Endothelial cell of umbilical vein (primary cell): ENCODE data around the gene PTTG1IP2. TPM values are rescaled to one million over a fixed set of nuclear protein-coding genes. Genes with fewer than 3 reads are reported as not detected.

Experiments used
- BruUV-seq: library from RNA; stranded (reverse); fragments of 400-500 nt; replicated peaks from 2 replicates; lab custom pipeline; 2021; lab: Mats Ljungman, UMichigan
- CTCF ChIA-PET: fragments of 300-600, 350-600 bp; sonication (Branson Sonifier 250); formaldehyde crosslinking; loops from one replicate; lab custom pipeline; 2021; ENCODE audit warnings: antibody characterized with exemption, inconsistent platforms; lab: Charles Lee
- POLR2A ChIA-PET: fragments of 300-600, 350-600 bp; sonication (Branson Sonifier 250); formaldehyde crosslinking; loops from one replicate; lab custom pipeline; 2021; ENCODE audit warnings: antibody characterized with exemption, inconsistent platforms; lab: Charles Lee
- DNase-seq: peaks from one replicate; pipeline ENCODE4 v3.0.0-alpha.2; 2011; ENCODE audit warnings: low read depth, low spot score
- FAIRE-seq: peaks from 2 replicates; lab custom pipeline; 2011; peaks lifted over from hg19 to GRCh38; lab: Jason Lieb, UNC
- H2AFZ ChIP-seq: 2 replicates; pipeline ENCODE4 v1.6.0; 2012; ENCODE audit warnings: low read depth, low read length, control low read depth, inconsistent platforms
- H3K27ac ChIP-seq: 2 replicates; pipeline ENCODE4 v1.5.1; 2011; ENCODE audit warnings: low read depth, mild to moderate bottlenecking, control low read depth, low read length, moderate library complexity; ENCODE audit not compliant: insufficient read depth
- H3K27me3 ChIP-seq, 2 experiments: 2 replicates each; pipeline versions ENCODE4 v1.6.0 to v1.6.1; 2011; ENCODE audit warnings: low read length in 2 of 2, mixed read lengths in 1 of 2; ENCODE audit not compliant: control insufficient read depth in 2 of 2, insufficient read depth in 2 of 2
- H3K36me3 ChIP-seq, 2 experiments: 2 replicates in 1 of 2; 3 replicates in 1 of 2; pipeline ENCODE4 v1.5.1; 2011; ENCODE audit warnings: low read length in 2 of 2, mild to moderate bottlenecking in 1 of 2, moderate library complexity in 1 of 2; ENCODE audit not compliant: control insufficient read depth in 2 of 2, insufficient read depth in 2 of 2; ENCODE audit errors: extremely low read depth in 1 of 2
- H3K4me1 ChIP-seq: 3 replicates; pipeline ENCODE4 v1.5.1; 2011; ENCODE audit warnings: mild to moderate bottlenecking, low read length; ENCODE audit not compliant: control insufficient read depth, insufficient read depth; ENCODE audit errors: extremely low read depth
- H3K4me2 ChIP-seq: 2 replicates; pipeline ENCODE4 v1.6.1; 2011; ENCODE audit warnings: low read length, control low read depth, mixed read lengths; ENCODE audit not compliant: insufficient read depth
- H3K4me3 ChIP-seq, 3 experiments: fragments of 200-600 bp in 1 of 3; sonication (generic), shearing (Covaris generic) in 1 of 3; replicated peaks in 1 of 3; 2 replicates each; pipeline ENCODE4 v1.5.1; 2011 to 2016; ENCODE audit warnings: control low read depth in 3 of 3, low read length in 3 of 3, mild to moderate bottlenecking in 2 of 3, inconsistent platforms in 1 of 3, low read depth in 1 of 3, moderate library complexity in 1 of 3; ENCODE audit not compliant: insufficient read depth in 1 of 3
- H3K79me2 ChIP-seq: 2 replicates; pipeline ENCODE4 v1.6.0; 2012; ENCODE audit warnings: low read length, inconsistent platforms; ENCODE audit not compliant: control insufficient read depth, insufficient read depth
- H3K9ac ChIP-seq: replicated peaks from 2 replicates; pipeline ENCODE3; 2011; ENCODE audit warnings: low read length, control low read depth; ENCODE audit not compliant: insufficient read depth; ENCODE audit errors: extremely low read depth
- H3K9me1 ChIP-seq: replicated peaks from 3 replicates; pipeline ENCODE4 v1.6.0; 2011; ENCODE audit warnings: mild to moderate bottlenecking, low read length; ENCODE audit not compliant: control insufficient read depth, insufficient read depth; ENCODE audit errors: extremely low read depth
- H3K9me3 ChIP-seq: replicated peaks from 2 replicates; pipeline ENCODE4 v1.5.1; 2012; ENCODE audit warnings: low read length, inconsistent platforms; ENCODE audit not compliant: control insufficient read depth, insufficient read depth
- H4K20me1 ChIP-seq: replicated peaks from 2 replicates; pipeline ENCODE3; 2011; ENCODE audit warnings: mild to moderate bottlenecking, low read length; ENCODE audit not compliant: control insufficient read depth, insufficient read depth; ENCODE audit errors: extremely low read depth
- EZH2 ChIP-seq: IDR thresholded peaks from 2 replicates; pipeline ENCODE4 v1.6.1; 2012; ENCODE audit warnings: borderline replicate concordance, low read depth, mild to moderate bottlenecking, moderate library complexity, low read length, inconsistent platforms; ENCODE audit not compliant: severe bottlenecking
- FOS ChIP-seq: IDR thresholded peaks from 2 replicates; pipeline ENCODE4 v1.6.1; 2011; ENCODE audit warnings: mild to moderate bottlenecking, low read length, moderate library complexity, borderline replicate concordance; ENCODE audit not compliant: insufficient read depth
- GATA2 ChIP-seq: IDR thresholded peaks from 2 replicates; pipeline ENCODE4 v1.7.0; 2011; ENCODE audit warnings: low read depth, mild to moderate bottlenecking, moderate library complexity, mixed read lengths, low read length; ENCODE audit not compliant: insufficient read length, insufficient read depth
- JUN ChIP-seq: IDR thresholded peaks from 2 replicates; pipeline ENCODE4 v1.6.1; 2011; ENCODE audit warnings: borderline replicate concordance, low read depth; ENCODE audit not compliant: insufficient read length, insufficient read depth
- MYC ChIP-seq: IDR thresholded peaks from one replicate; pipeline ENCODE4 v1.6.1; 2011; ENCODE audit warnings: mild to moderate bottlenecking, low read depth, low read length
- POLR2A ChIP-seq: IDR thresholded peaks from 2 replicates; pipeline ENCODE4 v1.6.1; 2012; ENCODE audit warnings: low read depth, mild to moderate bottlenecking, control low read depth, low read length
- POLR2AphosphoS5 ChIP-seq: IDR thresholded peaks from 2 replicates; pipeline ENCODE4 v1.6.1; 2012; ENCODE audit warnings: low read depth, mild to moderate bottlenecking, control low read depth, low read length, moderate library complexity; ENCODE audit not compliant: insufficient read depth
- dilution Hi-C: fragments of 300-500 bp; cut with MboI; formaldehyde crosslinking; loops from one replicate; pipeline ENCODE4 v1.15.0; 2019; ENCODE audit warnings: low sequenced_read_pairs; ENCODE audit not compliant: extremely low pct_ligation_motif_present
- intact Hi-C: fragments of 100-400 bp; cut with micrococcal nuclease; formaldehyde crosslinking; loops from one replicate; pipeline ENCODE4 v1.10.0; 2022
- polyA plus RNA-seq, 4 experiments: library from polyadenylated mRNA; depleted of rRNA in 3 of 4; stranded (reverse) in 3 of 4; unstranded in 1 of 4; fragments of >200 nt; gene quantifications; 2 replicates each; pipeline versions ENCODE4 v1.2.1 to v1.2.3, GENCODE V29; 2011 to 2012; ENCODE audit warnings: missing spikeins in 1 of 4
- total RNA-seq: library from RNA; stranded (reverse); gene quantifications from 2 replicates; pipeline ENCODE4 v1.2.3, GENCODE V29; 2021
- TF ChIP-seq, protein P1 (sequence below), 2 donors: IDR thresholded peaks; 1 replicate in 1 of 2; 2 replicates in 1 of 2; pipeline ENCODE4 v1.5.1; 2011; ENCODE audit warnings: low read length in 2 of 2, mild to moderate bottlenecking in 2 of 2, moderate library complexity in 2 of 2, control low read depth in 1 of 2, inconsistent platforms in 1 of 2, low read depth in 1 of 2; ENCODE audit not compliant: insufficient read depth in 1 of 2; ENCODE audit errors: extremely low read depth in 1 of 2
- TF ChIP-seq, protein P2 (sequence below): IDR thresholded peaks from 2 replicates; pipeline ENCODE4 v1.6.1; 2011; ENCODE audit not compliant: insufficient read depth, insufficient read length

The PTTG1IP2 gene
- total and polyA plus RNA-seq, 2 donors (not counting 3 experiments of a cell fraction or from before 2014, with no cell fraction given): not detected

DNA sequence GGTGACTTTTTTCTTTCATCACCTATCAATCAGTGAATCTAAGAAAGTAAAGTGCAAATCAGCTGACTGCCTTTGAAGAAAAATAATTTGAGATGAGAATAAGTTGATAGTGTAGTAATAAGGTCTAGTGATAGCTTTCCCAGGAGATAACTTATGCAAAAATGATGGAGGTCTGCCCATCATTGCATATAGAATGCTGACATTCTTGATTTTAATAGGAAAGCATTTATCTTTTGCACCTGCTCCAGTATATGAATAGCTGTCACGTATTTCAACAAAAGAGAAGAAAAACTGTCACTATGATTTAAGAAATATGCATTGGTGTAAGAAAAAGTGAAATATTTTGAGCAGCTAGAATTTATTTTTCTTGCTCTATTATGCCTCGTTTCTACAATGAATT, 46.8 kb downstream of the PTTG1IP2 start:
- Histone ChIP-seq H3K79me2 (no peaks in the 10 kb centered on the region), H4K20me1 (no peaks in the 10 kb centered on the region), H3K4me3 (no peak overlapping the region), H3K4me2 (no peak overlapping the region), H3K27me3 (no peaks in the 10 kb centered on the region), H3K9me3 (no peaks in the 10 kb centered on the region), H3K27ac (no peak overlapping the region), H2AFZ (no peak overlapping the region), H3K4me1 (no peaks in the 10 kb centered on the region), H3K36me3 (no peaks in the 10 kb centered on the region), H3K9ac (no peak overlapping the region), H3K9me1 (no peaks in the 10 kb centered on the region)
- dilution Hi-C loops: no loop called here
- no TSS peak for BruUV-seq
- intact Hi-C loops: no loop called here
- TF ChIP-seq JUN (no peak), POLR2A (no peak), POLR2AphosphoS5 (no peak), GATA2 (no peak), FOS (no peak), EZH2 (no peak), MYC (no peak)
- TF ChIP-seq, protein P1, sequence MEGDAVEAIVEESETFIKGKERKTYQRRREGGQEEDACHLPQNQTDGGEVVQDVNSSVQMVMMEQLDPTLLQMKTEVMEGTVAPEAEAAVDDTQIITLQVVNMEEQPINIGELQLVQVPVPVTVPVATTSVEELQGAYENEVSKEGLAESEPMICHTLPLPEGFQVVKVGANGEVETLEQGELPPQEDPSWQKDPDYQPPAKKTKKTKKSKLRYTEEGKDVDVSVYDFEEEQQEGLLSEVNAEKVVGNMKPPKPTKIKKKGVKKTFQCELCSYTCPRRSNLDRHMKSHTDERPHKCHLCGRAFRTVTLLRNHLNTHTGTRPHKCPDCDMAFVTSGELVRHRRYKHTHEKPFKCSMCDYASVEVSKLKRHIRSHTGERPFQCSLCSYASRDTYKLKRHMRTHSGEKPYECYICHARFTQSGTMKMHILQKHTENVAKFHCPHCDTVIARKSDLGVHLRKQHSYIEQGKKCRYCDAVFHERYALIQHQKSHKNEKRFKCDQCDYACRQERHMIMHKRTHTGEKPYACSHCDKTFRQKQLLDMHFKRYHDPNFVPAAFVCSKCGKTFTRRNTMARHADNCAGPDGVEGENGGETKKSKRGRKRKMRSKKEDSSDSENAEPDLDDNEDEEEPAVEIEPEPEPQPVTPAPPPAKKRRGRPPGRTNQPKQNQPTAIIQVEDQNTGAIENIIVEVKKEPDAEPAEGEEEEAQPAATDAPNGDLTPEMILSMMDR (IDR thresholded peaks at IDR 0.05; ENCODE audit: extremely low read depth in 1 of 2, insufficient read depth in 1 of 2, low read depth in 1 of 2, low read length in 2 of 2): no peak
- TF ChIP-seq, protein P2, sequence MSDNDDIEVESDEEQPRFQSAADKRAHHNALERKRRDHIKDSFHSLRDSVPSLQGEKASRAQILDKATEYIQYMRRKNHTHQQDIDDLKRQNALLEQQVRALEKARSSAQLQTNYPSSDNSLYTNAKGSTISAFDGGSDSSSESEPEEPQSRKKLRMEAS: no peak
- FAIRE-seq (no peak), DNase-seq (no peak)
- CTCF ChIA-PET: no interaction called here
- POLR2A ChIA-PET: no interaction called here
